Osteoblast (primary cell): Measurements from ENCODE around the gene COG5. TPM values are rescaled to one million over a fixed set of nuclear protein-coding genes. Genes with fewer than 3 reads are reported as not detected.
A peak's percentile ranks its signal among the peaks of the same experiment; 100 is the strongest.

Source experiments
- DNase-seq: peaks from one replicate; pipeline ENCODE4 v3.0.0; 2011; ENCODE audit warnings: low spot score, mixed read lengths; ENCODE audit not compliant: insufficient read length; ENCODE audit errors: missing footprints
- H2AFZ ChIP-seq: 2 replicates; pipeline ENCODE4 v1.6.0; 2011; ENCODE audit warnings: mild to moderate bottlenecking, low read length
- H3K27ac ChIP-seq: 2 replicates; pipeline ENCODE4 v1.5.1; 2011; ENCODE audit warnings: mild to moderate bottlenecking, low read depth, low read length, moderate library complexity
- H3K27me3 ChIP-seq: 2 replicates; pipeline ENCODE4 v1.6.0; 2012; ENCODE audit warnings: mild to moderate bottlenecking, control low read depth, inconsistent platforms, low read length, moderate library complexity; ENCODE audit not compliant: insufficient read depth
- H3K36me3 ChIP-seq: 2 replicates; pipeline ENCODE4 v1.5.1; 2011; ENCODE audit warnings: mild to moderate bottlenecking, low read length, control low read depth, moderate library complexity; ENCODE audit not compliant: insufficient read depth
- H3K4me1 ChIP-seq: 2 replicates; pipeline ENCODE4 v1.5.1; 2011; ENCODE audit warnings: mild to moderate bottlenecking, low read length, control low read depth, moderate library complexity; ENCODE audit not compliant: insufficient read depth
- H3K4me2 ChIP-seq: 2 replicates; pipeline ENCODE4 v1.6.0; 2011; ENCODE audit warnings: mild to moderate bottlenecking, low read length; ENCODE audit not compliant: insufficient read depth
- H3K4me3 ChIP-seq: fragments of 200-600 bp; sonication (generic); 3 replicates; pipeline ENCODE4 v1.5.1; 2012; ENCODE audit warnings: mild to moderate bottlenecking, low read length, inconsistent platforms; ENCODE audit not compliant: insufficient read depth
- H3K79me2 ChIP-seq: 2 replicates; pipeline ENCODE4 v1.6.0; 2012; ENCODE audit warnings: mild to moderate bottlenecking, low read length, control low read depth, inconsistent platforms; ENCODE audit not compliant: insufficient read depth
- H3K9me3 ChIP-seq: 2 replicates; pipeline ENCODE4 v1.5.1; 2011; ENCODE audit warnings: low read depth, low read length, control low read depth
- H4K20me1 ChIP-seq: 2 replicates; pipeline ENCODE4 v1.6.0; 2012; ENCODE audit warnings: mild to moderate bottlenecking, low read length, control low read depth; ENCODE audit not compliant: insufficient read depth
- CTCF ChIP-seq: IDR thresholded peaks from 2 replicates; pipeline ENCODE4 v1.5.1; 2011; ENCODE audit warnings: mild to moderate bottlenecking, low read depth, low read length, moderate library complexity; ENCODE audit errors: extremely low read depth
- total RNA-seq: library from RNA; depleted of rRNA; stranded (reverse); fragments of >200 nt; gene quantifications from 2 replicates; pipeline ENCODE4 v1.2.3, GENCODE V29; 2012

COG5 gene
- total RNA-seq, 1 donor: 29.7 TPM

GRCh38 chr7:107530751-107531150 lies 33.0 kb downstream of the COG5 start:
- no peak for TF ChIP-seq CTCF
- H3K27ac ChIP-seq: no peak overlapping the region
- no peak for DNase-seq
- H3K9me3 ChIP-seq: no peaks in the 10 kb centered on the region
- no peaks in the 10 kb centered on the region for H3K27me3 ChIP-seq
- peaks cover 5% of the 10 kb centered on the region for H3K79me2 ChIP-seq
- no peak overlapping the region for H3K4me2 ChIP-seq
- H3K4me3 ChIP-seq: no peak overlapping the region
- no peak overlapping the region for H2AFZ ChIP-seq
- peaks cover 7% of the 10 kb centered on the region for H3K4me1 ChIP-seq
- H3K36me3 ChIP-seq: no peaks in the 10 kb centered on the region
- peaks cover 2% of the 10 kb centered on the region for H4K20me1 ChIP-seq

GRCh38 chr7:107528461-107528860 lies 35.3 kb downstream of the COG5 start:
- Histone ChIP-seq H3K27ac (no peak overlapping the region), H3K27me3 (no peaks in the 10 kb centered on the region), H2AFZ (no peak overlapping the region), H3K4me3 (no peak overlapping the region), H4K20me1 (no peaks in the 10 kb centered on the region), H3K4me2 (no peak overlapping the region), H3K36me3 (peaks cover 5% of the 10 kb centered on the region), H3K4me1 (peaks cover 7% of the 10 kb centered on the region), H3K9me3 (no peaks in the 10 kb centered on the region), H3K79me2 (peaks cover 5% of the 10 kb centered on the region)
- TF ChIP-seq CTCF: no peak
- DNase-seq: peak; percentile 30

GRCh38 chr7:107527196-107527595 lies 36.5 kb downstream of the COG5 start:
- Histone ChIP-seq H3K27me3 (no peaks in the 10 kb centered on the region), H3K9me3 (no peaks in the 10 kb centered on the region), H4K20me1 (no peaks in the 10 kb centered on the region), H2AFZ (no peak overlapping the region), H3K79me2 (peaks cover 5% of the 10 kb centered on the region), H3K36me3 (peaks cover 5% of the 10 kb centered on the region), H3K4me1 (peaks cover 7% of the 10 kb centered on the region), H3K27ac (no peak overlapping the region), H3K4me2 (no peak overlapping the region), H3K4me3 (no peak overlapping the region)
- no peak for DNase-seq
- no peak for TF ChIP-seq CTCF

- Histone ChIP-seq H3K9me3 (no peaks in the 10 kb centered on the region), H3K27me3 (no peaks in the 10 kb centered on the region), H3K36me3 (peaks cover 5% of the 10 kb centered on the region), H3K27ac (no peak overlapping the region), H3K4me2 (no peak overlapping the region), H3K4me3 (no peak overlapping the region), H2AFZ (no peak overlapping the region), H3K4me1 (peaks cover 7% of the 10 kb centered on the region), H3K79me2 (peaks cover 8% of the 10 kb centered on the region), H4K20me1 (no peaks in the 10 kb centered on the region)
- no peak for DNase-seq
- no peak for TF ChIP-seq CTCF
These were observed 37.0 kb downstream of the COG5 start for GRCh38 chr7:107526672-107527071.
